Peyer's patch (tissue), 4 donors: ENCODE results near the gene SDR39U1.

Source experiments
- POLR2A ChIP-seq, 2 donors: fragments of 450-650 bp; IDR thresholded peaks; one replicate each; pipeline ENCODE4 v1.5.1; 2017; ENCODE audit warnings: antibody characterized with exemption in 2 of 2, mild to moderate bottlenecking in 2 of 2, moderate library complexity in 2 of 2
- TF ChIP-seq, protein P1 (sequence below), 6 experiments: fragments of 450-650 bp in 4 of 6; fragments of 200-600 bp in 2 of 6; sonication (generic) in 1 of 6; IDR thresholded peaks; one replicate each; pipeline ENCODE4 v1.5.1; 2017 to 2019; ENCODE audit warnings: antibody characterized with exemption in 6 of 6, mild to moderate bottlenecking in 3 of 6, moderate library complexity in 1 of 6

DNA sequence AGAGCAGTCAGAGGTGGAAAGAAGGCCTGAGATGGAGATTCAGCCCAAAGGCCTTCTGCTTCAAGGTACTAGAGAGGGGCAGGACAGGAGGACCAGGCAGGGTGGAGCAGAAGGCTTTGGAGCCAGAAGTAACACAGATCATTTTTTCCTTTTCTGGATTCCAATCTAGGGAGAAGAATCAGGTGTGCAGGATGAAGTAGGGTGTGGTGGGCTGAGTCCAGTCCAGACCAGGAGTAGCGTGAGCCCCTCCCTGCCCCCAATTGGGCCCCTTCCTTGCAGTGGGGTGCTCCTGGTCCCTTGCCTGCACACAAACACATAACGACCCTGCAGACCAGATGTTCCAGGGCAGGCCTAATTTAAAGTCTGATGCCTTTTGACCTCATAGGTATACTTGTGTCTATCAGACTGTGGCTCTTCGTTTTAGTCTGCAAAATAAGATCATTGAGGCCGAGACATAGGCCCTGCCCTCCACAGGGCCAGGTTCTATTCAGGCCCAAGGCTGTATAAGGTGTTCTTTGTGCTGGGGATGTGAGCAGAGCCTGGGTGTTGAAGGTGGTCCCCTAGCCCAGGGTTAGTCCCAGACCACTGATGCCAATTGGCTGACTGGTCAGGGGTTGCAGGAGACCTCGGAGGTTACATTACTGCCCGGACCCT is 44.8 kb downstream of the SDR39U1 start:
- TF ChIP-seq POLR2A (IDR thresholded peaks at IDR 0.05) = no peak
- TF ChIP-seq, protein P1, sequence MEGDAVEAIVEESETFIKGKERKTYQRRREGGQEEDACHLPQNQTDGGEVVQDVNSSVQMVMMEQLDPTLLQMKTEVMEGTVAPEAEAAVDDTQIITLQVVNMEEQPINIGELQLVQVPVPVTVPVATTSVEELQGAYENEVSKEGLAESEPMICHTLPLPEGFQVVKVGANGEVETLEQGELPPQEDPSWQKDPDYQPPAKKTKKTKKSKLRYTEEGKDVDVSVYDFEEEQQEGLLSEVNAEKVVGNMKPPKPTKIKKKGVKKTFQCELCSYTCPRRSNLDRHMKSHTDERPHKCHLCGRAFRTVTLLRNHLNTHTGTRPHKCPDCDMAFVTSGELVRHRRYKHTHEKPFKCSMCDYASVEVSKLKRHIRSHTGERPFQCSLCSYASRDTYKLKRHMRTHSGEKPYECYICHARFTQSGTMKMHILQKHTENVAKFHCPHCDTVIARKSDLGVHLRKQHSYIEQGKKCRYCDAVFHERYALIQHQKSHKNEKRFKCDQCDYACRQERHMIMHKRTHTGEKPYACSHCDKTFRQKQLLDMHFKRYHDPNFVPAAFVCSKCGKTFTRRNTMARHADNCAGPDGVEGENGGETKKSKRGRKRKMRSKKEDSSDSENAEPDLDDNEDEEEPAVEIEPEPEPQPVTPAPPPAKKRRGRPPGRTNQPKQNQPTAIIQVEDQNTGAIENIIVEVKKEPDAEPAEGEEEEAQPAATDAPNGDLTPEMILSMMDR (IDR thresholded peaks at IDR 0.05) = no peak
